Urinary bladder (tissue), 4 donors: ENCODE results near the gene PXDN. TPM values are rescaled to one million over a fixed set of nuclear protein-coding genes. Genes with fewer than 3 reads are reported as not detected.
A peak's percentile ranks its signal among the peaks of the same experiment; 100 is the strongest.

ENCODE experiments used
- DNase-seq: peaks from one replicate; pipeline ENCODE4 v3.0.0-alpha.2; 2015; ENCODE audit errors: extremely low spot score
- H3K27ac ChIP-seq: one replicate; pipeline ENCODE4 v1.5.1; 2013; ENCODE audit warnings: low read depth, mild to moderate bottlenecking, moderate library complexity
- H3K36me3 ChIP-seq: one replicate; pipeline ENCODE4 v1.6.1; 2013; ENCODE audit warnings: mild to moderate bottlenecking, moderate library complexity; ENCODE audit not compliant: insufficient read depth
- H3K4me1 ChIP-seq: one replicate; pipeline ENCODE4 v1.6.1; 2013; ENCODE audit warnings: mild to moderate bottlenecking, moderate library complexity; ENCODE audit not compliant: insufficient read depth
- H3K4me3 ChIP-seq: one replicate; pipeline ENCODE4 v1.5.1; 2013; ENCODE audit warnings: low read depth, low read length
- WGBS: extraction: QIAGEN DNeasy Blood & Tissue Kit; methylation state at CpG from one replicate; pipeline ENCODE4 v1.1.7; 2013; 5-methylcytosine and 5-hydroxymethylcytosine counted together
- polyA plus RNA-seq: library from polyadenylated mRNA; stranded (reverse); fragments of 200-250 nt; gene quantifications from one replicate; pipeline ENCODE4 v1.2.3, GENCODE V29; 2013
- total RNA-seq: library from RNA; depleted of rRNA; stranded (reverse); fragments of >200 nt; gene quantifications from one replicate; pipeline ENCODE4 v1.2.3, GENCODE V29; 2014
- donor health status: healthy with polysubstance abuse.
- donor health status: healthy.

PXDN gene
- total and polyA plus RNA-seq, 2 donors, result 77.8 to 256 TPM

- WGBS, result 43% methylated on average over 27 of the region's 27 CpGs
- H3K4me1 ChIP-seq, result no peaks in the 10 kb centered on the region
- no peak overlapping the region for H3K4me3 ChIP-seq
- no peak for DNase-seq
- H3K27ac ChIP-seq, result no peak overlapping the region
- H3K36me3 ChIP-seq, result no peaks in the 10 kb centered on the region
Observed at GRCh38 chr2:1601471-1602277, 142.6 kb downstream of the PXDN start.

GRCh38 chr2:1601067-1601412, 143.3 kb downstream of the PXDN start:
- DNase-seq, result no peak
- 85% methylated on average over 5 of the region's 5 CpGs for WGBS
- Histone ChIP-seq H3K27ac (peak overlapping the region; percentile 84), H3K4me1 (no peaks in the 10 kb centered on the region), H3K4me3 (no peak overlapping the region), H3K36me3 (no peaks in the 10 kb centered on the region)

- H3K36me3 ChIP-seq, result no peaks in the 10 kb centered on the region
- 73% methylated on average over 29 of the region's 29 CpGs for WGBS
- H3K27ac ChIP-seq, result peak overlapping the region; percentile 84
- H3K4me1 ChIP-seq, result no peaks in the 10 kb centered on the region
- DNase-seq, result no peak
- no peak overlapping the region for H3K4me3 ChIP-seq
Observed at GRCh38 chr2:1600191-1601066, 143.9 kb downstream of the PXDN start.

- no peak for DNase-seq
- H3K27ac ChIP-seq, result peak overlapping the region; percentile 30
- H3K36me3 ChIP-seq, result no peaks in the 10 kb centered on the region
- H3K4me1 ChIP-seq, result no peaks in the 10 kb centered on the region
- H3K4me3 ChIP-seq, result no peak overlapping the region
- WGBS, result 92% methylated on average over 17 of the region's 17 CpGs
Observed at GRCh38 chr2:1599301-1600085, 144.8 kb downstream of the PXDN start.

- WGBS, result 87% methylated on average over 10 of the region's 10 CpGs
- H3K27ac ChIP-seq, result no peak overlapping the region
- no peaks in the 10 kb centered on the region for H3K4me1 ChIP-seq
- no peaks in the 10 kb centered on the region for H3K36me3 ChIP-seq
- no peak for DNase-seq
- no peak overlapping the region for H3K4me3 ChIP-seq
Observed at GRCh38 chr2:1598800-1599199, 145.5 kb downstream of the PXDN start.

- Histone ChIP-seq H3K4me1 (no peaks in the 10 kb centered on the region), H3K4me3 (no peak overlapping the region), H3K36me3 (no peaks in the 10 kb centered on the region), H3K27ac (no peak overlapping the region)
- DNase-seq, result no peak
- WGBS, result 89% methylated on average over 20 of the region's 20 CpGs
Observed at GRCh38 chr2:1598041-1598710, 146.1 kb downstream of the PXDN start.

GRCh38 chr2:1595274-1595673, 149.0 kb downstream of the PXDN start:
- Histone ChIP-seq H3K4me1 (no peaks in the 10 kb centered on the region), H3K4me3 (no peak overlapping the region), H3K27ac (no peak overlapping the region), H3K36me3 (no peaks in the 10 kb centered on the region)
- DNase-seq, result no peak
- WGBS, result 97% methylated on average over 14 of the region's 14 CpGs

GRCh38 chr2:1594373-1595171, 149.7 kb downstream of the PXDN start:
- no peaks in the 10 kb centered on the region for H3K4me1 ChIP-seq
- no peak overlapping the region for H3K4me3 ChIP-seq
- WGBS, result 85% methylated on average over 29 of the region's 29 CpGs
- no peak overlapping the region for H3K27ac ChIP-seq
- H3K36me3 ChIP-seq, result no peaks in the 10 kb centered on the region
- DNase-seq, result no peak

- Histone ChIP-seq H3K27ac (no peak overlapping the region), H3K4me3 (no peak overlapping the region), H3K4me1 (no peaks in the 10 kb centered on the region), H3K36me3 (no peaks in the 10 kb centered on the region)
- 24% methylated on average over 6 of the region's 6 CpGs for WGBS
- DNase-seq, result no peak
Observed at GRCh38 chr2:1594123-1594372, 150.3 kb downstream of the PXDN start.

- DNase-seq, result no peak
Observed at GRCh38 chr2:1593371-1594122, 150.8 kb downstream of the PXDN start.

GRCh38 chr2:1591978-1592907, 152.1 kb downstream of the PXDN start:
- peak; percentile 31 for DNase-seq
- Histone ChIP-seq H3K36me3 (no peaks in the 10 kb centered on the region), H3K4me3 (no peak overlapping the region), H3K4me1 (no peaks in the 10 kb centered on the region), H3K27ac (no peak overlapping the region)
- 25% methylated on average over 28 of the region's 28 CpGs for WGBS

More at GRCh38 chr2:1593371-1594122, 150.8 kb downstream of the PXDN start:
- no peaks in the 10 kb centered on the region for H3K36me3 ChIP-seq
- H3K27ac ChIP-seq, result no peak overlapping the region
- no peaks in the 10 kb centered on the region for H3K4me1 ChIP-seq
- no peak overlapping the region for H3K4me3 ChIP-seq
- 54% methylated on average over 15 of the region's 15 CpGs for WGBS
